Glutamatergic neuron (in vitro differentiated cells): ENCODE measurements around the gene PLCL2. TPM values are rescaled to one million over a fixed set of nuclear protein-coding genes. Genes with fewer than 3 reads are reported as not detected.

Source experiments
- DNase-seq: peaks from one replicate; pipeline ENCODE4 v3.0.0; 2022
- H3K27ac Mint-ChIP-seq: one replicate; pipeline ENCODE4 v1.8.0; 2020; ENCODE audit warnings: mild to moderate bottlenecking, mixed read lengths, inconsistent platforms; ENCODE audit not compliant: unreplicated experiment
- H3K27me3 Mint-ChIP-seq: one replicate; pipeline ENCODE4 v1.8.0; 2020; ENCODE audit warnings: mild to moderate bottlenecking, moderate library complexity, mixed read lengths, inconsistent platforms; ENCODE audit not compliant: unreplicated experiment
- H3K36me3 Mint-ChIP-seq: one replicate; pipeline ENCODE4 v1.8.0; 2020; ENCODE audit warnings: mild to moderate bottlenecking, mixed read lengths, inconsistent platforms; ENCODE audit not compliant: unreplicated experiment
- H3K4me1 Mint-ChIP-seq: one replicate; pipeline ENCODE4 v1.8.0; 2020; ENCODE audit warnings: mild to moderate bottlenecking, low read depth, mixed read lengths, inconsistent platforms; ENCODE audit not compliant: unreplicated experiment
- H3K4me3 Mint-ChIP-seq: one replicate; pipeline ENCODE4 v1.8.0; 2020; ENCODE audit warnings: mild to moderate bottlenecking, mixed read lengths, inconsistent platforms; ENCODE audit not compliant: unreplicated experiment
- H3K9me3 Mint-ChIP-seq: one replicate; pipeline ENCODE4 v1.8.0; 2020; ENCODE audit warnings: mild to moderate bottlenecking, moderate library complexity, mixed read lengths, inconsistent platforms; ENCODE audit not compliant: unreplicated experiment
- CTCF ChIP-seq: fragments of 200-600 bp; sonication (generic); IDR thresholded peaks from one replicate; pipeline ENCODE4 v1.5.0; 2021; ENCODE audit not compliant: partially characterized antibody, unreplicated experiment
- total RNA-seq: library from RNA; stranded (reverse); fragmentation: NEBNext Ultra II Directional; extraction: Animal tissue kit (Norgen Biotek cat#: 25700); gene quantifications from one replicate; pipeline ENCODE4 v1.2.1, GENCODE V29; 2021; ENCODE audit not compliant: unreplicated experiment

Gene PLCL2
- total RNA-seq, 1 donor from 2014 or later = 71.1 TPM

GRCh38 chr3:16982460-16982859, 97.7 kb downstream of the PLCL2 start:
- peaks cover 14% of the 10 kb centered on the region for H3K9me3 Mint-ChIP-seq
- H3K27me3 Mint-ChIP-seq = peaks cover 4% of the 10 kb centered on the region
- TF ChIP-seq CTCF = no peak
- H3K4me3 Mint-ChIP-seq = no peak overlapping the region
- peaks cover 6% of the 10 kb centered on the region for H3K4me1 Mint-ChIP-seq
- peak overlapping the region; percentile 4 for H3K27ac Mint-ChIP-seq
- no peak for DNase-seq
- peaks cover 13% of the 10 kb centered on the region for H3K36me3 Mint-ChIP-seq

DNA sequence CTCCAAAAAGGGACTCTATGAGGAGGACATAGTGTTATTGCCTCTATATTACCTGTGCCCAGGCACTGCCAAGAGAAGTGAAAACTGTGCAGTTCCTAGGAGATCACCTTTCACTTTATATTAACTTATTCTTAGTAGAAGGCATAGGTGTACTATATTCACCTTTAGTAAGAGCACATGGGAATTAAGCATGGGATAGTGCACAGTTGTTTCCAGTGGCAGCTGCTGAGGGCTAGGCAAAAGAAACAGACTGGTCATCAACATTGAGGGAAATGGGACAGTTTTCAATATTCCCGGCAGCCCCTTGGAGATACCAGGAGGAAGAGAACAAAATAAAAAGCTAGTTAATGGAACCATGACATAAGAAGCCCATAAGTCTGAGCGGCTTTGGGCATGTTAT, 100.9 kb downstream of the PLCL2 start:
- Mint-ChIP-seq H3K27me3 (peaks cover 3% of the 10 kb centered on the region), H3K4me1 (peaks cover 6% of the 10 kb centered on the region), H3K36me3 (peaks cover 13% of the 10 kb centered on the region), H3K27ac (no peak overlapping the region), H3K4me3 (no peak overlapping the region), H3K9me3 (peaks cover 7% of the 10 kb centered on the region)
- TF ChIP-seq CTCF = no peak
- no peak for DNase-seq

- H3K9me3 Mint-ChIP-seq = no peaks in the 10 kb centered on the region
- no peak overlapping the region for H3K27ac Mint-ChIP-seq
- H3K27me3 Mint-ChIP-seq = peaks cover under 1% of the 10 kb centered on the region
- DNase-seq = no peak
- peaks cover 4% of the 10 kb centered on the region for H3K4me1 Mint-ChIP-seq
- H3K4me3 Mint-ChIP-seq = no peak overlapping the region
- no peaks in the 10 kb centered on the region for H3K36me3 Mint-ChIP-seq
- TF ChIP-seq CTCF = no peak
Observed at GRCh38 chr3:16987141-16987540, 102.4 kb downstream of the PLCL2 start.

GRCh38 chr3:16990163-16990562, 105.4 kb downstream of the PLCL2 start:
- no peak for DNase-seq
- no peak overlapping the region for H3K4me3 Mint-ChIP-seq
- H3K9me3 Mint-ChIP-seq = peaks cover 5% of the 10 kb centered on the region
- H3K4me1 Mint-ChIP-seq = peaks cover 22% of the 10 kb centered on the region
- no peaks in the 10 kb centered on the region for H3K36me3 Mint-ChIP-seq
- no peak overlapping the region for H3K27ac Mint-ChIP-seq
- H3K27me3 Mint-ChIP-seq = peaks cover 11% of the 10 kb centered on the region
- TF ChIP-seq CTCF = no peak

DNA sequence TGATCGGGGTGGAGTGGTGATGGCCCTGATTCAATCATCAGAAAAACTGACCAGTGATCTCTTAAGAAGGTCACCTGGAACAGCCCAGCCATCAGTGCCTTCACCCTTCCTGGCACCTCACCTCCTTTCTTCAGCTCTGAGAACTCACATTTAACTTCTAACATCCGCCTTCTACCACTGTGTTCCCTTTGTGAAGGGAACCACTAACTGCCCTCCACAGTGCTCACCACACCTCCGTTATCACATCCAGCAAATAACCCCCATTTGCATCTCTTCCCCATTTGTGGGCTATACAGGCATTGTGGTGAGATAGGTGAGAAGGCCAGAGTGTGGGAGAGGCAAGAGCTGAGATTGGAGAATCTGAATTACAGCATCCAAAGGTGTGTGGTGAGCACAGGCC, 107.4 kb downstream of the PLCL2 start:
- no peak for TF ChIP-seq CTCF
- no peak for DNase-seq
- H3K9me3 Mint-ChIP-seq = peaks cover 5% of the 10 kb centered on the region
- peaks cover 23% of the 10 kb centered on the region for H3K4me1 Mint-ChIP-seq
- H3K27me3 Mint-ChIP-seq = peaks cover 12% of the 10 kb centered on the region
- H3K36me3 Mint-ChIP-seq = no peaks in the 10 kb centered on the region
- H3K27ac Mint-ChIP-seq = no peak overlapping the region
- no peak overlapping the region for H3K4me3 Mint-ChIP-seq
